Activated CD8-positive, alpha-beta T cell treated with anti-CD3 and anti-CD28 coated beads for 36 hours (primary cell): ENCODE data around the gene RAB26. TPM values are rescaled to one million over a fixed set of nuclear protein-coding genes. Genes with fewer than 3 reads are reported as not detected.
A peak's percentile ranks its signal among the peaks of the same experiment; 100 is the strongest.

Experiments used
- ATAC-seq: fragments of 200-7000 bp; cut with Tn5 transposase; one replicate; pipeline ENCODE4 v1.10.0; 2021; ENCODE audit warnings: mild to moderate bottlenecking, moderate library complexity
- CTCF ChIA-PET: fragments of 350-600 bp; sonication (Branson Sonifier 250); formaldehyde crosslinking; loops from one replicate; lab custom pipeline; 2021; ENCODE audit warnings: antibody characterized with exemption; lab: Charles Lee
- POLR2A ChIA-PET: fragments of 350-600 bp; sonication (Branson Sonifier 250); formaldehyde crosslinking; loops from one replicate; lab custom pipeline; 2021; ENCODE audit warnings: antibody characterized with exemption; lab: Charles Lee
- DNase-seq: peaks from one replicate; pipeline ENCODE4 v3.0.0-alpha.2; 2020
- H3K27ac Mint-ChIP-seq: one replicate; pipeline ENCODE4 v1.8.0; 2021; ENCODE audit warnings: mild to moderate bottlenecking, mixed read lengths
- H3K27me3 Mint-ChIP-seq: one replicate; pipeline ENCODE4 v1.8.0; 2021; ENCODE audit warnings: mixed read lengths
- H3K36me3 Mint-ChIP-seq: one replicate; pipeline ENCODE4 v1.8.0; 2021; ENCODE audit warnings: low read depth, mixed read lengths
- H3K4me1 Mint-ChIP-seq: one replicate; pipeline ENCODE4 v1.8.0; 2021; ENCODE audit warnings: low read depth, mixed read lengths
- H3K4me3 Mint-ChIP-seq: one replicate; pipeline ENCODE4 v1.8.0; 2021; ENCODE audit warnings: mild to moderate bottlenecking, moderate library complexity, mixed read lengths
- H3K9me3 Mint-ChIP-seq: one replicate; pipeline ENCODE4 v1.8.0; 2021; ENCODE audit warnings: mixed read lengths
- intact Hi-C: fragments of 100-400 bp; cut with micrococcal nuclease; formaldehyde crosslinking; loops from one replicate; pipeline ENCODE4 v1.10.0; 2022
- total RNA-seq, 2 experiments: library from RNA; stranded (reverse); gene quantifications; one replicate each; pipeline ENCODE4 v1.2.3, GENCODE V29; 2021
- TF ChIP-seq, protein P1 (sequence below): fragments of 200-600 bp; IDR thresholded peaks from one replicate; pipeline ENCODE4 v1.8.0; 2022; ENCODE audit warnings: antibody characterized with exemption, mild to moderate bottlenecking

Gene RAB26
- total RNA-seq, 2 experiments from 2014 or later: 0.34 to 0.49 TPM

GRCh38 chr16:2151188-2152091 is 3.0 kb downstream of the RAB26 start:
- Mint-ChIP-seq H3K27me3 (no peaks in the 10 kb centered on the region), H3K4me1 (peaks cover 21% of the 10 kb centered on the region), H3K4me3 (peak overlapping the region; percentile 86), H3K36me3 (peaks cover 47% of the 10 kb centered on the region), H3K9me3 (no peaks in the 10 kb centered on the region), H3K27ac (peak overlapping the region; percentile 68)
- ATAC-seq (no peak), DNase-seq (no peak)
- ChIA-PET POLR2A (interaction anchor here (0.7 to 7.3 kb wide), 19 partner anchors 7 to 187 kb away, joined by 3 to 95 read pairs (median 3); partner anchors contain the start of genes BRICD5, GFER, MLST8 and NHERF2), CTCF (interaction anchor here (1.0 to 4.2 kb wide), 4 partner anchors 11 to 148 kb away, joined by 3 to 23 read pairs (median 5); no protein-coding TSS in a partner anchor)
- intact Hi-C loops: no loop called here
- TF ChIP-seq, protein P1, sequence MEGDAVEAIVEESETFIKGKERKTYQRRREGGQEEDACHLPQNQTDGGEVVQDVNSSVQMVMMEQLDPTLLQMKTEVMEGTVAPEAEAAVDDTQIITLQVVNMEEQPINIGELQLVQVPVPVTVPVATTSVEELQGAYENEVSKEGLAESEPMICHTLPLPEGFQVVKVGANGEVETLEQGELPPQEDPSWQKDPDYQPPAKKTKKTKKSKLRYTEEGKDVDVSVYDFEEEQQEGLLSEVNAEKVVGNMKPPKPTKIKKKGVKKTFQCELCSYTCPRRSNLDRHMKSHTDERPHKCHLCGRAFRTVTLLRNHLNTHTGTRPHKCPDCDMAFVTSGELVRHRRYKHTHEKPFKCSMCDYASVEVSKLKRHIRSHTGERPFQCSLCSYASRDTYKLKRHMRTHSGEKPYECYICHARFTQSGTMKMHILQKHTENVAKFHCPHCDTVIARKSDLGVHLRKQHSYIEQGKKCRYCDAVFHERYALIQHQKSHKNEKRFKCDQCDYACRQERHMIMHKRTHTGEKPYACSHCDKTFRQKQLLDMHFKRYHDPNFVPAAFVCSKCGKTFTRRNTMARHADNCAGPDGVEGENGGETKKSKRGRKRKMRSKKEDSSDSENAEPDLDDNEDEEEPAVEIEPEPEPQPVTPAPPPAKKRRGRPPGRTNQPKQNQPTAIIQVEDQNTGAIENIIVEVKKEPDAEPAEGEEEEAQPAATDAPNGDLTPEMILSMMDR: no peak

GRCh38 chr16:2152695-2153506 is 4.5 kb downstream of the RAB26 start:
- Mint-ChIP-seq H3K4me1 (peaks cover 33% of the 10 kb centered on the region), H3K9me3 (no peaks in the 10 kb centered on the region), H3K4me3 (peak overlapping the region; percentile 86), H3K27ac (peak overlapping the region; percentile 89), H3K27me3 (no peaks in the 10 kb centered on the region), H3K36me3 (peaks cover 47% of the 10 kb centered on the region)
- ChIA-PET POLR2A (interaction anchor here (0.6 to 7.3 kb wide), 28 partner anchors 8 to 599 kb away, joined by 3 to 95 read pairs (median 6); partner anchors contain the start of genes AMDHD2, BRICD5, CEMP1 and ECI1), CTCF (interaction anchor here (0.7 to 4.2 kb wide), 4 partner anchors 12 to 150 kb away, joined by 3 to 25 read pairs (median 13); partner anchors contain the start of gene PGP)
- DNase-seq (peak; percentile 41), ATAC-seq (no peak)
- intact Hi-C loops: no loop called here
- TF ChIP-seq, protein P1: no peak

DNA sequence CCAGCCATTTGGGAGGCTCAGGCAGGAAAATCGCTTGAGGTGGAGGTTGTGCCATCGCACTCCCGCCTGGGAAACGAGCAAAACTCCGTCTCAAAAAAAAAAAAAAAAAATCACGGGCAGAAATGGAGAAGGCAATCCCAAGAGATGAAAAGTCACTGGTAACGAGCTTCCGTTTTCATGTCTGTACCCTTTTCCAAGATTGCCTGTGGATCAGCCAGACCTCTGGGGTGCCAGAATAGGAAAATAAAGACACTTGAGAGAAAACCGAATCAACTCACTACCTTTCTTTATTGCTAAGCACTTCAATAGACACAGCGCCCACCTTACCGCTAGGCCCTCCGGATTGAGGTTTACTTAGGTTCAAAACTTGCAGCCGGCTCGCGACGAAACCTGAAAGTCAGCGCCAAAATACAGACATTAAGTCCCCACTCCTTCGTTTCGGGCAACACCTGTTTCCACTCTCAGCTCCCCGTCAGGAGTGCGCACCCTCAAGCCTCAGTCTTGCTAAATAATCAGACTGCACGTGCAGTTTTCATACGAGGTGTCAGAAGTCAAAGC is 6.2 kb downstream of the RAB26 start:
- intact Hi-C loops: no loop called here
- Mint-ChIP-seq H3K4me3 (peak overlapping the region; percentile 86), H3K4me1 (peaks cover 36% of the 10 kb centered on the region), H3K27ac (peak overlapping the region; percentile 89), H3K36me3 (peaks cover 47% of the 10 kb centered on the region), H3K27me3 (no peaks in the 10 kb centered on the region), H3K9me3 (no peaks in the 10 kb centered on the region)
- POLR2A ChIA-PET: interaction anchor here (0.6 to 7.3 kb wide), 63 partner anchors 9 to 748 kb away, joined by 3 to 95 read pairs (median 5); partner anchors contain the start of genes AMDHD2, BRICD5, CEMP1 and DNASE1L2
- DNase-seq (no peak), ATAC-seq (no peak)
- TF ChIP-seq, protein P1: no peak
- CTCF ChIA-PET: interaction anchor here (0.7 to 3.6 kb wide), 6 partner anchors 9 to 147 kb away, joined by 3 to 25 read pairs (median 4); partner anchors contain the start of gene TSC2

GRCh38 chr16:2155091-2155950 is 6.9 kb downstream of the RAB26 start, which contains the start of gene TRAF7:
Gene TRAF7, plus strand, starts transcription at chr16:2155782. Its CDS starts 8,139 bp downstream, at chr16:2163921.
- CTCF ChIA-PET: interaction anchor here (0.7 to 3.6 kb wide), 8 partner anchors 9 to 191 kb away, joined by 3 to 25 read pairs (median 3); partner anchors contain the start of genes PGP, RPS2 and TSC2
- Mint-ChIP-seq H3K9me3 (no peaks in the 10 kb centered on the region), H3K4me1 (peaks cover 30% of the 10 kb centered on the region), H3K27ac (peak within 1 kb of the TSS; percentile 89), H3K27me3 (no peaks in the 10 kb centered on the region), H3K36me3 (peaks cover 47% of the 10 kb centered on the region), H3K4me3 (peak within 1 kb of the TSS; percentile 86)
- DNase-seq (peak; percentile 99), ATAC-seq (peak; percentile 95)
- TF ChIP-seq, protein P1: no peak
- intact Hi-C loops: no loop called here
- POLR2A ChIA-PET: interaction anchor here (0.6 to 7.3 kb wide), 62 partner anchors 8 to 747 kb away, joined by 3 to 95 read pairs (median 5); partner anchors contain the start of genes BRICD5, CEMP1, DNASE1L2 and E4F1
